Fibroblast of skin of left quadriceps (primary cell): Measurements from ENCODE around the gene DEPDC4.
"Not testable (repeated sequence)": the region's sequence is repeated elsewhere in the genome, so short reads cannot be mapped to it uniquely, and the experiment has no call there.

ENCODE experiments used
- DNase-seq, 2 experiments: peaks; one replicate each; pipeline ENCODE4 v3.0.0-alpha.2; 2013; ENCODE audit warnings: low read depth in 2 of 2

Gene DEPDC4

DNA sequence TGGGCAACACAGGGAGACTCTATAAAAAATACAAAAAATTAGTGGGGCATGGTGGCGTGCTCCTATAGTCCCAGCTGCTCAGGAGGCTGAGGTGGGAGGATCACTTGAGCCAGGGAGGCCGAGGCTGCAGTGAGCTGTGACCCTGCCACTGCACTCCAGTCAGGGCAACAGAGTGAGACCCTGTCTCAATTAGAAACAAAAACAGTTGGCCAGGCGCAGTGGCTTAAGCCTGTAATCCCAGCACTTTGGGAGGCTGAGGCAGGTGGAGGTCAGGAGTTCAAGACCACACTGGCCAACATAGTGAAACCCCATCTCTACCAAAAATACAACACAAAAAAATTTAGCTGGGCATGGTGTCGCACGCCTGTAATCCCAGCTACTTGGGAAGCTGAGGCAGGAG, 1.8 kb downstream of the DEPDC4 start:
- DNase-seq: not testable (repeated sequence)

DNA sequence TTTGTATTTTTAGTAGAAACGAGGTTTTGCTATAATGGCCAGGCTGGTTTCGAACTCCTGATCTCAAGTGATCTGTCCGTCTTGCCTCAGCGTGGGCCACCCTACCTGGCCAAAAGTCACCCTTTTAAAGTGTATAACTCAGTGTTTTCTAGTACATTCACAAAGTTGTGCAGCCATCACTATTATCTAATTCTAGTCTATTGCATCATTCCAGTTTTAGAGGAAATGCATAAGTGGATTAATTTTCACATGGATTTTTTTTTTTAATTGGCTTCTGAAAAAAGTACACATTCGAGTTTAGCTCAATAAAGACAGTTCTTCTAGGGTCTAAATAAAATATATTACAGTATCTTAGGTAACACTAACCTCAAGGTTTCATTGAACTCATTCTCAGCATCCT, 3.7 kb downstream of the DEPDC4 start:
- no peak for DNase-seq

DNA sequence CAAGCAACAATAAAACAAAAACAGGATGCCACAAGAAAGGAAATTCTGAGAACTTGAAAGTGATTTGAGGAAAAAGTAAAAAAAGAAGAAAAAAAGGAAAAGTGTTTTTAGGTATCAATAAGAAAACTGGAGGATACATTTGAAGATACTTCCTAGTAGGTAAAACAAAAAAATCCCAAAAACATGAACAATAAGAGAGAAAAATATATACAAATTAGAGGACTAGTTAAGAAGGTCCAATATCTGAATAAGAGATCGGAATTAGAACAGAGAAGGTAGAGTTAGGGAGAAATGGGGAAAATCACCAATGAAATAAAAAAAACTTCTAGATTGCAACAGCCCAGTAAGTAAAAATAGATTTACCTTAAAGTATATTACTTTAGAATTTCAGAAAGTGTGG, 8.8 kb downstream of the DEPDC4 start:
- no peak for DNase-seq

DNA sequence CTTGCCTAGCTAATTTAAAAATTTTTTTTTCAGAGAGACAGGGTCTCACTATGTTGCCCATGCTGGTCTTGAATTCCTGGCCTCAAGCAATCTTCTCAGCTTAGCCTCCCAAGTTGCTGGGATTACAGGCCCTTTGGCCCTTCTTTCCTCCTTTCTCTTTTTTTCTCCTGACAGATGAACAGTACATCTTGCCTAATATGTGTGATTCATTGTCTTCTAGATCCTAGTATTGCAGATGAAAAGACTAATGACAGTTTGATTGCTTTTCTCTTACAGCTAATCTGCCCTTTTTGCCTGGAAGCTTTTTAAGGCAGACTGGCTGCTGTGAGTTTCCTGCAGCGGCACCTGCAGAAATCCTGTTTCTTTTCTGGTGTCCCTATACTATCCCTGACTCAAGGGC, 12.0 kb downstream of the DEPDC4 start:
- DNase-seq: no peak

GRCh38 chr12:100253437-100253836, 13.4 kb downstream of the DEPDC4 start:
- no peak for DNase-seq

DNA sequence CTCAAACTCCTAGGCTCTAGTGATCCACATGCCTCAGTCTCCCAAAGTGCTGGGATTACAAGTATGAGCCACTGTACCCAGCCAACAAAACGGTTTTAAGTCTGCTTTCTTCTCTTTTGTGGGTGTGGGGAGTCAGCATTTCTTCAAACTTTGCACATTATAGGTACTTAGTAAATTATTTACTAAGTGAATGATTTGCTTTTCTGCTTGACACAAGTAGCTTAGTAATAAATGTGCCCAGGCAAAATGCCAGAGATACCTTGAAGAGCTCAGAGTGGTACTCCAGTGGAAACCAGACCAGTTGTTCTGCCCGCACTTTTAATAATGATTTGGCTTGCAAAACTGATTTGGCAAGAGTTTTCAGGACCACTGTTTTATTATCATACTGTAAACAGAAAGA, 15.0 kb downstream of the DEPDC4 start:
- DNase-seq: no peak

- no peak for DNase-seq
These were observed 16.9 kb downstream of the DEPDC4 start for GRCh38 chr12:100249941-100250340.

DNA sequence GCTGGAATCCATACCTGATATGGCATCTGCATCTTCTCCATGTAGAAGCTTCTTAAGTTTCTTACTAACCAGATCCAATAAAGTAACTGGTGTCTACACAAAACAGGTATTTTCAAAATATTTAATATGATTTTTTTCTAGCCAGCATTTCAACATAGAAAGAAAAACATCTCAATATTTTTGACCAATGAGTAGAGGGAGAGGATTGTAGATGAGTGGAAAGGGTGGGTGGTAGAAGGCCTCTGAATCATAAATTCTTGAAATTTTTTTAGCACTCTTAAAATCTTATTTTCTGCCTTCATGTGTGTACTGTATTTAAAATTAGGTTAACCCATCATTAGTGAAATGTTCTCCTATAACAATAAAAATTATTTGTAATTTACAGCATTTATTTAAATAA, 18.0 kb downstream of the DEPDC4 start:
- no peak for DNase-seq

- DNase-seq: no peak
These were observed 19.1 kb downstream of the DEPDC4 start for GRCh38 chr12:100247765-100248164.

DNA sequence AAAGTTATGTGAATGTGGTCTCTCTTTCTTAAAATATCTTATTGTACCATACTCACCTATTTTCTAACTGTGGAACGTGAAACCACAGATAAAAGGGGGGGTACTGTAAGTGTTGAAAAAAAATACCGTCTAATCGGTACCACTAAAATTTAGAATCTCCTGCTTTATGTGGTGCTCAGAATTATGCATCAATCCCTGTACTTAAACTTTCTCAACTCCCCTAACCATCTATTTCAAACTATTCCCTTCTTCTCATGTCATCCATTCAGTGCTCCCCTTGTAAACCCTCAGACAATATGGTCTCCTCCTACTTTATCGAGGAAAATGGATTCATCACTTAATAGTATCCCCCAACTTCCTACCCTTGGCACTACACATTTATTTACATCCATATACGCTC, 23.7 kb downstream of the DEPDC4 start:
- no peak for DNase-seq

DNA sequence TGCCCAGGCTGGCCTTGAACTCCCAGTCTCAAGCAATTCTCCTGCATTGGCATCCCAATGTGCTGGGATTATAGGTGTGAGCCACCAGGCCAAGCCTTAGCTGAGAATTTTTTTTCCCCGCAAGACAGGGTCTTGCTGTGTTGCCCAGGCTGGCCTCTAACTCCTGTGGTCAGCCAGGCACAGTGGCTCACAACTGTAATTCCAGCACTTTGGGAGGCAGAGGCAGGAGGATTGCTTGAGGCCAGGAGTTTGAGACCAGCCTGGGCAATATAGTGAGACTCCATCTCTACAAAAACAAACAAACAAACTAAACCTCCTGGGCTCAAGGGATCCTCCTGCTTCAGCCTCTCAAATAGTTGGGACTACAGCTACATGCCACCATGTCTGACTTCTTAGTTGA, 27.3 kb downstream of the DEPDC4 start:
- no peak for DNase-seq

DNA sequence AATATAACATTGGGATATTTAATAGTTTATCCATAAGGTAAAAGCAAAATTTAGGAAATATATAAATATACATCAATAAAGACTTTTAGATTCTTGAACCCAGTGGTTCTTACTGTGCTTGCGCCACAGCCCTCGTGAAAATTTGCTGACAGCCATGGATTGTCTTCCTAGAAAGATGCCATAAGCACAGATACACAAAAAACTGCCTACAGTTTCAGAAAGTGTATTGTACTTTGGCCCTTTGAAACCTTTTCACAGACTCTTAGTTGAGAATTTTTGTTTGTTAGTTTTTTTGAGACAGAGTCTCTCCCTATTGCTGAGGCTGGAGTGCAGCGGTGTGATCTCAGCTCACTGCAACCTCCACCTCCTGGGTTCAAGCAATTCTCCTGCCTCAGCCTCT, 28.1 kb downstream of the DEPDC4 start:
- no peak for DNase-seq

DNA sequence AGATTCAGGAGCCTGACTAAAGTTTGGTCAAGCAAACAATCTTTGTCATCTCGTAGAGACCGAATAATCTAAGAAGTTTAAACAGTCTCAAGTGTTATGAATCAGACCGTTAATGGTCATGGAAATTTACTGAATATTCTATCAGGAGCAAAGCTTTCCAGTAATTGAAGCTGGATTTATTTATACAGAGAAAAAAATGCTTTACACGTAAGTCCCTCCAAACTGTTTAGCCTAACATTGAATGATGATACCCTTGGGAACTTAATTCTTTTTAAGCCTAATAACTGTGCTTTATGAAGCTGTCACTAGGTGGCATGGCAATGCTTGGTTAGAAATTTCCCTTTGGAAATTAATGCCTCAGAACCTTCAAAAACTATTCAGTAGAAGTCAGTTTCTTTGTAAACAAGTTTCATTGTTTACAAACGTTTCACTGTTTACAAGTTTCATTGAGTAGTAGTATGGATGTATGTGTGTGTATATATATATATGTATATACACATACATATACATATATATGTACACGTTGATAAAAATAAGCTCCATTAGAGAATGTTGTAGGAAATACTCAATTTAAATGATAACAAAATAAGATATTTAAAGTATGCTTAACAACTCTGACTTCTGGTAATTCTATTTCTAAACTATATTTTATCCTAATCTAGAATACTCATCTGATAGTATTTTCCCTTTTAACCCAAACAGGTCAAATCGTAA, 32.1 kb downstream of the DEPDC4 start:
- peak; percentile 51 to 54 for DNase-seq

- no peak for DNase-seq
These were observed 32.7 kb downstream of the DEPDC4 start for GRCh38 chr12:100234166-100234565.

GRCh38 chr12:100231873-100232272, 35.0 kb downstream of the DEPDC4 start:
- not testable (repeated sequence) for DNase-seq

DNA sequence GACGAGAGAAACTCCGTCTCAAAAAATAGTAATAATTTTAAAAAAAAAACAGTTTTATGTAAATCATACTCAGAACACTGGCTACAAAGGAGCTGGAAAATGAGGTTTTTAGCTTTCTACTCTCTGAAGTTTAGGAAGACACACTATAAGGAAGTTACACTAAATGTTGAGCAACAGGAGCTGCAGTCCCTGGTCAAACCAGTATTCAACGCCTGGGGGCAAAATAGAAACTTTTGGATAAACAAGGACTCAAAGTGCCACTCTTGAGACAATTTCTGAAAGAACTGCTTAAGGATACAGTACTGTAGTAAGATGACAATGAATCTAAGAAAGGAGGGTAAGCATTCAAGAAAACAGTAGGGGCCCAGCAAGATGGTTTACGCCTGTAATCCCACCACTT, 37.0 kb downstream of the DEPDC4 start:
- no peak for DNase-seq

DNA sequence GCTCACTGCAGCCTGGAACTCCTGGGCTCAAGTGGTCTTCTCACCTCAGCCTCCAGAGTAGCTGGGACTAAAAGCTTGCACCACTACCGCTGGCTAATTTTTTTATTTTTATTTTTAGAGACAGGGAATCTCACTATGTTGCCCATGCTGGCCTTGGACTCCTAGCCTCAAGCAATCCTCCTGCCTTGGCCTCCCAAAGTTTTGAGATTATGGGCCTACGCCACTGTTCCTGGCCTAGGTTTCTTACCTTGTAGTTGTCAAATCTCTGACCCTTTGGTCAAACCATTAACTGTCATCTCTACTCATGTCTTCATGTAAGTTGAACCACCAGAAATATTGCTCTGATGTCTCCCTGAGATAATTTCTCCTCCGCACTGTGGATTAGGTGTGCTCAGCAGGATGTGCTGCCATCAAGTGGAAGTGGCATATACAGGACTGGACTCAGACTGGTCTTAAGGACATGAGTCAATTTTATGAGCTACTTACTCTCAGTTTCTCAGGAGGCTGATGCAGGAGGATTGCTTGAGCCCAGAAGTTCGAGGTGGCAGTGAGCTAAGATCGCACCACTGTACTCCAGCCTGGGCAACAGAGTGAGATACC, 37.7 kb downstream of the DEPDC4 start:
- no peak for DNase-seq

DNA sequence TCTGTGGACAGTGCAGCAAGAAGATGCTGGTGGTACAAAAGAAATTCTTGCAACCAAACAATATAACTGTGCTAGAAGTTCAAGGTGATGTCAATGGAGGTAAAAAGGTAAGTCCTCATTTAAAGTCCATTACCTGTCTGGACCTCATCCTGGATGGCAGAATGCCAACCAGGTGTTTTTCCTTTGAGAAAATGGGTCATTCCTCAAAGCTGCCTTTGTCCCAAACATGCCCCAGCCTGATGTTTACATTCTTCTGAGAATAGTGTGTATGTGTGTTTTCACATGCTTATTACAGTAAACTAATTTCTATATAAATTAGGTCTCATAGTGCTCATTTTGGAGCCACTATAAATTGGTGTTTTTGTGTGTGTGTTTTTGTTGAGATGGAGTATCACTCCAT, 41.4 kb downstream of the DEPDC4 start:
- DNase-seq: no peak

- not testable (repeated sequence) for DNase-seq
These were observed 44.7 kb downstream of the DEPDC4 start for GRCh38 chr12:100222173-100222572.

DNA sequence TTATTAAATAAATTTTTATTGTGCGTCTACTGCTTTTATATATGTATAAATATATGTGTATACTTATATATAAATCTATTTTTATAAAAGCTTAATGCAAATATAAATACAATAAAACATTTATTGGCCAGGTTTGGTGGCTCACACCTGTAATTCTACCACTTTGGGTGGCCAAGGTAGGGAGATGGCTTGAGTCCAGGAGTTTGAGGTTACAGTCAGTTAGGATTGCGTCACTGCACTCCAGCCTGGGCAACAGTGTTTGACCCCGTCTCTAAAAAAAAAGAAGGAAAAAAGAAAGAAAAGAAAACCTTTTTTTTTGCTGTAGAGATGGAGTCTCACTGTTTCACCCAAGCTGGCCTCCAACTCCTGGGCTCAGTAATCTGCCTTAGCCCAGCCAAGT, 45.4 kb downstream of the DEPDC4 start:
- DNase-seq: no peak

- DNase-seq: no peak
These were observed 47.4 kb downstream of the DEPDC4 start for GRCh38 chr12:100219328-100220109.

DNA sequence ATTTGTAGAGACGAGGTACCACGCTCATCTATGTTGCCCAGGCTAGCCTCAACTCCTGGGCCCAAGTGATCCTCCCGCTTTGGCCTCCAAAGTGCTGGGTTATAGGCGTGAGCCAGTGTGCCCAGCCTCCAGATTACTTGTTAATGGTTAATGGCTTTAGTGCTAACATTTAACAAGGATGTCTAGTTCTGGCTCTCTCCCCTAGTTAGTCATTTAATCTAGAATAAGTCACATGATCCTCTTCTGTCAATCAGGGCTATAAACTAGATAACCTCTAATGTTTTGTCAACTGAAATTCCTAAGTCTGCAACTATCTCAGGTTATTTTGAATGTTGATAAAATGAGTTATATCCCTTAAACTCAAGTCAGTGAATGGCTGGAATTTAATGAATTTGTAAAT, 50.5 kb downstream of the DEPDC4 start:
- no peak for DNase-seq

- DNase-seq: no peak
These were observed 51.7 kb downstream of the DEPDC4 start for GRCh38 chr12:100215209-100215608.
